Common myeloid progenitor, CD34-positive (primary cell): ENCODE data around the gene DOCK3.
A peak's percentile ranks its signal among the peaks of the same experiment; 100 is the strongest.
"Not testable (repeated sequence)": the region's sequence is repeated elsewhere in the genome, so short reads cannot be mapped to it uniquely, and the experiment has no call there.

Experiments used
- CTCF ChIA-PET: fragments of 350-600 bp; sonication (Branson Sonifier 250); formaldehyde crosslinking; loops from one replicate; lab custom pipeline; 2021; ENCODE audit warnings: antibody characterized with exemption; lab: Charles Lee
- POLR2A ChIA-PET: fragments of 350-600 bp; sonication (Branson Sonifier 250); formaldehyde crosslinking; loops from one replicate; lab custom pipeline; 2021; ENCODE audit warnings: antibody characterized with exemption; lab: Charles Lee
- DNase-seq, 3 donors: peaks; one replicate each; pipeline versions ENCODE4 v3.0.0 to v3.0.0-alpha.2; 2013
- H3K27ac ChIP-seq, 2 experiments: 1 replicate in 1 of 2; 2 replicates in 1 of 2; pipeline ENCODE4 v1.7.0; 2013; ENCODE audit warnings: inconsistent platforms in 2 of 2, low read length in 2 of 2, mild to moderate bottlenecking in 2 of 2, low read depth in 1 of 2, moderate library complexity in 1 of 2; ENCODE audit not compliant: severe bottlenecking in 2 of 2, insufficient read depth in 1 of 2, poor library complexity in 1 of 2
- H3K27me3 ChIP-seq, 5 experiments: replicated peaks in 2 of 5; 1 replicate in 3 of 5; 2 replicates in 2 of 5; pipeline versions ENCODE4 v1.6.1 to v1.7.0; 2013; ENCODE audit warnings: low read length in 4 of 5, mild to moderate bottlenecking in 2 of 5, moderate library complexity in 2 of 5, inconsistent platforms in 1 of 5; ENCODE audit not compliant: insufficient read depth in 5 of 5, control insufficient read depth in 4 of 5
- H3K36me3 ChIP-seq, 4 experiments: 1 replicate in 2 of 4; 2 replicates in 2 of 4; pipeline versions ENCODE4 v1.6.1 to v1.7.0; 2013; ENCODE audit warnings: low read length in 3 of 4, control low read depth in 1 of 4, mild to moderate bottlenecking in 1 of 4; ENCODE audit not compliant: control insufficient read depth in 4 of 4, insufficient read depth in 4 of 4
- H3K4me1 ChIP-seq, 4 experiments: 1 replicate in 3 of 4; 2 replicates in 1 of 4; pipeline versions ENCODE4 v1.6.1 to v1.7.1; 2013; ENCODE audit warnings: low read length in 3 of 4, mild to moderate bottlenecking in 3 of 4, control low read depth in 1 of 4, inconsistent platforms in 1 of 4, moderate library complexity in 1 of 4; ENCODE audit not compliant: control insufficient read depth in 4 of 4, insufficient read depth in 4 of 4; ENCODE audit errors: control extremely low read depth in 1 of 4
- H3K4me3 ChIP-seq, 7 experiments: 1 replicate in 4 of 7; 2 replicates in 3 of 7; pipeline versions ENCODE4 v1.5.1 to v1.7.0; 2013; ENCODE audit warnings: mild to moderate bottlenecking in 7 of 7, low read length in 6 of 7, moderate library complexity in 6 of 7, inconsistent platforms in 2 of 7, low read depth in 2 of 7, control low read depth in 1 of 7; ENCODE audit not compliant: insufficient read depth in 4 of 7, control insufficient read depth in 1 of 7; ENCODE audit errors: extremely low read depth in 1 of 7
- H3K9me3 ChIP-seq, 5 experiments: 1 replicate in 4 of 5; 2 replicates in 1 of 5; pipeline versions ENCODE4 v1.6.1 to v1.7.1; 2013; ENCODE audit warnings: low read length in 4 of 5, mild to moderate bottlenecking in 2 of 5, inconsistent platforms in 1 of 5, low read depth in 1 of 5, moderate library complexity in 1 of 5; ENCODE audit not compliant: control insufficient read depth in 4 of 5, insufficient read depth in 2 of 5; ENCODE audit errors: control extremely low read depth in 1 of 5
- WGBS: methylation state at CpG from one replicate; pipeline ENCODE4 v1.1.5; 2013; ENCODE audit not compliant: insufficient coverage; 5-methylcytosine and 5-hydroxymethylcytosine counted together

DOCK3 gene

DNA sequence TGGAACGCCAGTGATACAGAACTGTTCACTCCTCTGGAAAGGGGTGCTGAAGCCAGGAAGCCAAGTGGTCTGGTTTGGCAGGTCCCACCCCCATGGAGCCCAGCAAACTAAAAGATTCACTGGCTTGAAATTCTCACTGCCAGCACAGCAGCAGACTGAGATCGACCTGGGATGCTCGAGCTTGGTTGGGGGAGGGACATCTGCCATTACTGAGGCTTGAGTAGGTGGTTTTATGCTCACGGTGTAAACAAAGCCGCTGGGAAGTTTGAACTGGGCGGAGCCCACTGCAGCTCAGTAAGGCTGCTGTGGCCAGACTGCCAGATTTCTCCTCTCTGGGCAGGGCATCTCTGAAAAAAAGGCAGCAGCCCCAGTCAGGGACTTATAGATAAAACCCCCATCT lies 417.4 kb downstream of the DOCK3 start:
- H3K27ac ChIP-seq, DNase-seq, H3K9me3 ChIP-seq, H3K4me1 ChIP-seq, H3K4me3 ChIP-seq, H3K36me3 ChIP-seq, POLR2A ChIA-PET, H3K27me3 ChIP-seq, CTCF ChIA-PET: not testable (repeated sequence)
- 82% methylated on average over 4 of the region's 6 CpGs for WGBS

DNA sequence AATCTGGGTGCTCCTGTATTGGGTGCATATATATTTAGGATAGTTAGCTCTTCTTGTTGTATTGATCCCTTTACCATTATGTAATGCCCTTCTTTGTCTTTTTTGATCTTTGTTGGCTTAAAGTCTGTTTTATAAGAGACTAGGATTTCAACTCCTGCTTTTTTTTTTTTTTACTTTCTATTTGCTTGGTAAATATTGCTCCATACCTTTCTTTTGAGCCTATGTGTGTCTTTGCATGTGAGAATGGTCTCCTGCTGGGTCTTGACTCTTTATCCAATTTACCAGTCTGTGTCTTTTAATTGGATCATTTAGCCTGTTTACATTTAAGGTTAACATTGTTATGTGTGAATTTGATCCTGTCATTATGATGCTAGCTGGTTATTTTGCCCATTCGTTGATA lies 420.1 kb downstream of the DOCK3 start:
- H3K36me3 ChIP-seq, H3K27me3 ChIP-seq, H3K27ac ChIP-seq, H3K9me3 ChIP-seq, H3K4me1 ChIP-seq, CTCF ChIA-PET, POLR2A ChIA-PET, DNase-seq, H3K4me3 ChIP-seq: not testable (repeated sequence)
- WGBS, result no CpG with 5 or more reads among the region's 1 CpG

DNA sequence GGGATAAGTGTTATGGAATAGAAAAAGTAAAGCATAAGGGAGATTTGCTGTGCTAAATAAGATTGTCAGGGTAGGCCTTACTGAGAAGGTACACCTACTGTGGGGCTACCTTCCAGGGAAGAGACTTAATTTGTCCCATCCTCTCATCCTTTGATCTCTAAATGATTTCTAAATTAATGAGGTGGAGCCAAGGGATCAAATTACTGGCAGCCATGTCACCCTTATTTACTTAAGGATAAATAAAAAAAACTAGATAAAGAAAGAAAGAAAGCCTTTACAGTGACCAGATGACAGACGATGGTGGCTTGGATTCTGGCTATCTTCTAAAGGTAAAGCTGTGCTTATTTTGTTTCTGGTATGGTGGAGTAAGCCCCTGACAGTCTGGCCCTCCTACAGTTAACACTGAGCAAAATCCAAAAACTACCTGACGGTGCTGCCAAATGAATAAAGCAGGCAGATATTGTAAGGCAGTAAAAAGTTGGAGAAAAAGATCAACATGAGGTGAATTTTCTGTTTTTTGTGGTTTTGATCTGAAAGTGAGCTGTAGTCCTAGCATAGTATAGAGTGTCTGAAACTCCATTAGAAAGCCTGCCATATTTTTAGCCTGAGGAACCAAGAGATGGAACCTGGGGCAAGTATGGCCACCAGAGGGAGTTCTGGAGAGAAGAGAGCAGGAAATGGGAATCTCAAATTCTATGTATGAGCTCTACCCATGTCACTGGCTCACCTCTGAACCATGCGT lies 425.2 kb downstream of the DOCK3 start:
- no peaks in the 10 kb centered on the region for H3K9me3 ChIP-seq
- whole genome bisulfite sequencing, result 80% methylated on average over 3 of the region's 3 CpGs

DNA sequence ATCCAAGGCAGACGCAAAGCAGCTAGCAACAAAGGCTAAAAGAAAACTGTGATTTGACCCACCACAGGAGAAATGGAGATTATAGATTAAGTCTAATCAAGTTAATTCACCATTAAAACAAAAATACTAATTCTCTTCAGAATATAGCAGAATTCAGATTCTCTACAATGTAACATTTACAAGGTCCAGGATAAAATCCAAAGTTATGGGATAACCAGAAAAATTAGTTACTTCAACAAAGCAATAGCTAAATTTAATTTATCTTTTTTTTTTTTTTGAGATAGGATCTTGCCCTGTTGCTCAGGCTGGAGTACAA lies 425.8 kb downstream of the DOCK3 start:
- ChIA-PET CTCF (interaction anchor here (0.9 to 2.8 kb wide), 7 partner anchors 74 to 484 kb away, joined by 3 to 21 read pairs (median 4); partner anchors contain the start of gene MAPKAPK3), POLR2A (no interaction called here)

More for the DNA sequence above, 425.2 kb downstream of the DOCK3 start:
- Histone ChIP-seq H3K4me1 (no peaks in the 10 kb centered on the region), H3K27ac (no peak overlapping the region), H3K36me3 (no peaks in the 10 kb centered on the region), H3K4me3 (no peak overlapping the region), H3K27me3 (no peaks in the 10 kb centered on the region)
- ChIA-PET POLR2A (no interaction called here), CTCF (interaction anchor here (0.7 to 2.8 kb wide), 8 partner anchors 74 to 483 kb away, joined by 3 to 21 read pairs (median 4); partner anchors contain the start of gene MAPKAPK3)
- DNase-seq, result peak; percentile 10 to 43 (median 26)

DNA sequence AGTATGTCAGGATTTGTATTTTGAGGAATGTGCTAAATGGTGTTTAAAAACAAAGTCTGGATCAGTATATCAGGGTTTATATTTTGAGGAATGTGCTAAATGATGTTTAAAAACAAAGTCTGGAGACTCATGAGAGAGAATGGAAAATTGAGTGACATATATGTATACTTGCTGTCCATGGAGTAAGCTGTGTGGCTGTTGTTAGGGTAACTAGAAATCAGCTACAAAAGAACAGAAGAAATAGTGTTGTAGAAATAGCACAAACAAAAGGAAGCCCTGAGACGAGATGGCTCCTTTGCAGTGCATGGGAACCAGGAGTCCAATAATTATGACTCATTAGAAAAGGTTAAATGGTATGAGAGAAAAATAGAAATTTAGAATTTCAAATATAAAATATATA lies 427.7 kb downstream of the DOCK3 start:
- WGBS, result 88% methylated on average over 1 of the region's 1 CpG
- no peak overlapping the region for H3K4me3 ChIP-seq
- ChIA-PET CTCF (interaction anchor here (2.8 kb wide), 1 partner anchor 268 kb away, joined by 21 read pairs; no protein-coding TSS in a partner anchor), POLR2A (no interaction called here)
- no peaks in the 10 kb centered on the region for H3K9me3 ChIP-seq
- H3K27ac ChIP-seq, result no peak overlapping the region
- no peaks in the 10 kb centered on the region for H3K36me3 ChIP-seq
- H3K27me3 ChIP-seq, result no peaks in the 10 kb centered on the region
- DNase-seq, result no peak
- no peaks in the 10 kb centered on the region for H3K4me1 ChIP-seq

More for the DNA sequence above, 425.8 kb downstream of the DOCK3 start:
- DNase-seq, result no peak
- H3K4me1 ChIP-seq, result no peaks in the 10 kb centered on the region
- H3K27ac ChIP-seq, result no peak overlapping the region
- H3K36me3 ChIP-seq, result no peaks in the 10 kb centered on the region
- no peak overlapping the region for H3K4me3 ChIP-seq
- 100% methylated on average over 1 of the region's 1 CpG for WGBS
- H3K9me3 ChIP-seq, result no peaks in the 10 kb centered on the region
- no peaks in the 10 kb centered on the region for H3K27me3 ChIP-seq

DNA sequence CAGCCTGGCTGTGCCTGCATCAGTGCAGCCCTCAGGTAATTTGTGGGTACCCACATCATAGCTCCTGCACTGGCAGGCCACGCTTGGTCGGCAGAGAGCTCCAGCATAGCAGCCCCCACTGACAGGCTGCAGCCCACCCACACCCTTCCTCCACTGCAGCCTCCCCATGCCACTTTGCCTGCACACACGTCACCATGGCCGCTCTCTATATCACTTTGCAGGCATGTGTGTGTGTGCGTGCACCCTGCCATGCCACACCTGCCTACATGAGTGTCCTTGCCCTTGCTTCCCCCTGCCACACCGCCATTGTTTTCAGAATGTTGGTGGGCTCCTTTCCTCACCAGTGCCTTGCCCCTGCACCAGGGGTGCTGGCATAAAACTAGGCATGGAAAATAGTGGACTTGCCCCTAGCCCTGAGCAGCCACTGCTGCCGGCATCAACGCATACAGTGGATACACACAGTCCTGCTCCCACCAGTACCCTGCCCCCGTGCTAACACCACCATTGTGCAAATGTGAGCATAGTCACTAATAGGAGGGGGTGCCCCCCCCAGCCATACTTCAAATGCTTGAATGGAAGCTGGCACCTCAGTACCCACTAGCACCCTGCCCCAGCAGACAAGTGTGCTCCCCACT lies 431.6 kb downstream of the DOCK3 start:
- ChIA-PET CTCF (no interaction called here), POLR2A (no interaction called here)
- WGBS, result 97% methylated on average over 8 of the region's 9 CpGs
- Histone ChIP-seq H3K9me3 (peaks cover 0 to 22% (median 3%) of the 10 kb centered on the region in 5 experiments), H3K27me3 (peaks cover 0 to 2% (median 0%) of the 10 kb centered on the region in 5 experiments), H3K36me3 (no peaks in the 10 kb centered on the region), H3K4me1 (no peaks in the 10 kb centered on the region), H3K4me3 (no peak overlapping the region), H3K27ac (no peak overlapping the region)
- DNase-seq, result no peak

DNA sequence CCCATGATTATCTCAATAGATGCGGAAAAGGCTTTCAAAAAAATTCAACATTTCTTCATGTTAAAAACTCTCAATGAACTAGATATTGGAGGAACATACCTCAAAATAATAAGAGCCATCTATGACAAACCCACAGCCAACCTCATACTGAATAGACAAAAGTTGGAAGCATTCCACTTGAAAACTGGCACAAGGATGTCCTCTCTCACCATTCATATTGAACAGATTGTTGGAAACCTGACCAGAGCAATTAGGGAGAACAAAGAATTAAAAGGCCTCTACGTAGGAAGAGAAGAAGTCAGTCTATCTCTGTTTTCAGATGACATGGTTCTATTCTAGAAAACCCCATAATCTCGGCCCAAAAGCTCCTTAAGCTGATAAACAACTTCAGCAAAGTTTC lies 435.9 kb downstream of the DOCK3 start:
- H3K27me3 ChIP-seq, result peaks cover 0 to 4% (median 0%) of the 10 kb centered on the region in 5 experiments
- H3K4me1 ChIP-seq, result no peaks in the 10 kb centered on the region
- H3K27ac ChIP-seq, result no peak overlapping the region
- no peak overlapping the region for H3K4me3 ChIP-seq
- WGBS, result 94% methylated on average over 3 of the region's 3 CpGs
- H3K9me3 ChIP-seq, result peaks cover 0 to 22% (median 3%) of the 10 kb centered on the region in 5 experiments
- no peak for DNase-seq
- H3K36me3 ChIP-seq, result no peaks in the 10 kb centered on the region
- ChIA-PET POLR2A (no interaction called here), CTCF (no interaction called here)
